MM.1S (cell line): Measurements from ENCODE around the gene TAF11.

Experiments used
- EZH2 ChIP-seq: fragments of 300-600 bp; sonication (generic); optimal IDR thresholded peaks from 2 replicates; pipeline ENCODE3; 2017; ENCODE audit warnings: low read depth, mild to moderate bottlenecking, antibody characterized with exemption, low read length, mixed read lengths
- EZH2phosphoT487 ChIP-seq: fragments of 300-600 bp; sonication (generic); IDR thresholded peaks from 2 replicates; pipeline ENCODE4 v1.6.1; 2018; ENCODE audit warnings: antibody characterized with exemption, low read length
- TF ChIP-seq, protein P1 (sequence below): fragments of 300-600 bp; sonication (generic); IDR thresholded peaks from 2 replicates; pipeline ENCODE4 v1.5.1; 2016; ENCODE audit warnings: antibody characterized with exemption, low read length, mixed read lengths

DNA sequence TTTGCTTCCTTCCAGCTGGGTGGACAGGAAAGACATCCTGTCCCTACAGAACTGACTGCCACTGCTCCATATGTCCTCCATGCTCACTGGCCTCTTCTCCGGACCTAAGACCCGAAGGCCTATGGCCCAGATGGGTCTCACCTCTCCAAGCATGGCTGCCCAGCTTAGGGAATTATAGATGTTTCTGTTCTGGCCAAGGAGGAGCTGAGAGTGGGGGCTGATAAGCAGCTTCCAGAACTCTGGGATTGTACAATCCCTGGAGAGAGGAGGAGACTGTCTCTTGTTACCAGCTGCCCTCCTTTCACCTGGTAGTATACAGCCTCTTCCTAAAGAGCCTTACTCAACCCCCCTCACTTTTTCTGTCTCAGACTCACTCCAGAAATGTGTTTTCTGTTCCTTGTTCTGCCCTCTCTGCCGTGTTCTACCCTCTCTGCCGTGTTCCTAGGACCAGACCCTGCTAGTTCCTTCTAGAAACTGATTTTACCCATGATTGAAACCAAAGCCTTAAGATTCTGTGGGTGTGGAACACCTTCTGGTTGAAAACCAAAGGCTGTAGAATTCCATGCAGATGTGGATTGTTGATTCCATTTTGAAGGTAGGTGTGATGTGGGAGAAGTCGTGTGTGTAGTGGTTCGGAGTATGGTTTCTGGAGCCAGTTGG, 29.9 kb upstream of the TAF11 start:
- TF ChIP-seq, protein P1, sequence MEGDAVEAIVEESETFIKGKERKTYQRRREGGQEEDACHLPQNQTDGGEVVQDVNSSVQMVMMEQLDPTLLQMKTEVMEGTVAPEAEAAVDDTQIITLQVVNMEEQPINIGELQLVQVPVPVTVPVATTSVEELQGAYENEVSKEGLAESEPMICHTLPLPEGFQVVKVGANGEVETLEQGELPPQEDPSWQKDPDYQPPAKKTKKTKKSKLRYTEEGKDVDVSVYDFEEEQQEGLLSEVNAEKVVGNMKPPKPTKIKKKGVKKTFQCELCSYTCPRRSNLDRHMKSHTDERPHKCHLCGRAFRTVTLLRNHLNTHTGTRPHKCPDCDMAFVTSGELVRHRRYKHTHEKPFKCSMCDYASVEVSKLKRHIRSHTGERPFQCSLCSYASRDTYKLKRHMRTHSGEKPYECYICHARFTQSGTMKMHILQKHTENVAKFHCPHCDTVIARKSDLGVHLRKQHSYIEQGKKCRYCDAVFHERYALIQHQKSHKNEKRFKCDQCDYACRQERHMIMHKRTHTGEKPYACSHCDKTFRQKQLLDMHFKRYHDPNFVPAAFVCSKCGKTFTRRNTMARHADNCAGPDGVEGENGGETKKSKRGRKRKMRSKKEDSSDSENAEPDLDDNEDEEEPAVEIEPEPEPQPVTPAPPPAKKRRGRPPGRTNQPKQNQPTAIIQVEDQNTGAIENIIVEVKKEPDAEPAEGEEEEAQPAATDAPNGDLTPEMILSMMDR = no peak
- no peak for TF ChIP-seq EZH2
- no peak for TF ChIP-seq EZH2phosphoT487
